Measurements from ENCODE around the gene TBL1XR1. TPM values are rescaled to one million over a fixed set of nuclear protein-coding genes. Genes with fewer than 3 reads are reported as not detected.
"Not testable (repeated sequence)": the region's sequence is repeated elsewhere in the genome, so short reads cannot be mapped to it uniquely, and the experiment has no call there.

The TBL1XR1 gene
- total RNA-seq, 1 experiment from 2014 or later = 192 TPM

- Histone ChIP-seq H3K4me3 (ENCODE audit: low read depth in 2 of 2, low read length in 2 of 2) (no peak overlapping the region), H3K27me3 (ENCODE audit: control insufficient read depth, insufficient read depth, low read length) (no peaks in the 10 kb centered on the region), H3K36me3 (ENCODE audit: control insufficient read depth, insufficient read depth, low read length) (no peaks in the 10 kb centered on the region), H3K4me1 (ENCODE audit: control insufficient read depth, insufficient read depth, low read length) (peaks cover 6% of the 10 kb centered on the region; the same call in 1 of the 2 replicates), H3K9me3 (ENCODE audit: control insufficient read depth, insufficient read depth, low read depth, low read length) (no peaks in the 10 kb centered on the region), H3K27ac (ENCODE audit: low read length) (no peak overlapping the region)
- no peak for DNase-seq (ENCODE audit: low read depth, low spot score)
- ChIA-PET POLR2A (no interaction called here), CTCF (no interaction called here)
- intact Hi-C loops (cut with micrococcal nuclease; ENCODE audit: unreplicated experiment) (no loop called here), in situ Hi-C loops (cut with HindIII; ENCODE audit: low pct_unique_long_range_greater_than_20kb, low sequenced_read_pairs) (no loop called here)
- no peak for ATAC-seq
- TSS peak; percentile 2 for BruUV-seq (replicated peaks)
- no peak for TF ChIP-seq CTCF (IDR thresholded peaks at IDR 0.05)
- TF ChIP-seq SIN3A (IDR thresholded peaks at IDR 0.05; ENCODE audit: borderline replicate concordance, insufficient read depth, low read depth, low read length) = no peak
- TF ChIP-seq POLR2AphosphoS5 (IDR thresholded peaks at IDR 0.05; ENCODE audit: low read depth, low read length) = no peak
- no peak for TF ChIP-seq TCF7L2 (IDR thresholded peaks at IDR 0.05; ENCODE audit: low read depth, low read length)
- TF ChIP-seq REST (IDR thresholded peaks at IDR 0.05; ENCODE audit: insufficient read depth in 1 of 2, low read depth in 2 of 2, low read length in 1 of 2) = no peak
These were observed 12.2 kb downstream of the TBL1XR1 start for GRCh38 chr3:177185035-177185574.

- BruUV-seq (replicated peaks); intact Hi-C loops (cut with micrococcal nuclease; ENCODE audit: unreplicated experiment); H3K27me3 ChIP-seq (ENCODE audit: control insufficient read depth, insufficient read depth, low read length); H3K27ac ChIP-seq (ENCODE audit: low read length); H3K9me3 ChIP-seq (ENCODE audit: control insufficient read depth, insufficient read depth, low read depth, low read length); CTCF ChIA-PET; H3K4me1 ChIP-seq (ENCODE audit: control insufficient read depth, insufficient read depth, low read length); in situ Hi-C loops (cut with HindIII; ENCODE audit: low pct_unique_long_range_greater_than_20kb, low sequenced_read_pairs); DNase-seq (ENCODE audit: low read depth, low spot score); H3K4me3 ChIP-seq (ENCODE audit: low read depth in 2 of 2, low read length in 2 of 2); ATAC-seq; H3K36me3 ChIP-seq (ENCODE audit: control insufficient read depth, insufficient read depth, low read length): not testable (repeated sequence)
- POLR2A ChIA-PET = interaction anchor here (0.6 kb wide), 1 partner anchor 25 kb away, joined by 3 read pairs; no protein-coding TSS in a partner anchor
These were observed 12.7 kb downstream of the TBL1XR1 start for GRCh38 chr3:177184602-177185001.

- H3K27me3 ChIP-seq (ENCODE audit: control insufficient read depth, insufficient read depth, low read length) = no peaks in the 10 kb centered on the region
- POLR2A ChIA-PET = no interaction called here
- no peak overlapping the region for H3K4me3 ChIP-seq (ENCODE audit: low read depth in 2 of 2, low read length in 2 of 2)
- H3K9me3 ChIP-seq (ENCODE audit: control insufficient read depth, insufficient read depth, low read depth, low read length) = no peaks in the 10 kb centered on the region
- H3K27ac ChIP-seq (ENCODE audit: low read length) = peak overlapping the region; percentile 25; the same call in 1 of the 2 replicates
- no peak for DNase-seq (ENCODE audit: low read depth, low spot score)
- CTCF ChIA-PET = no interaction called here
- no peaks in the 10 kb centered on the region for H3K36me3 ChIP-seq (ENCODE audit: control insufficient read depth, insufficient read depth, low read length)
- TF ChIP-seq TCF7L2 (IDR thresholded peaks at IDR 0.05; ENCODE audit: low read depth, low read length) = no peak
- TF ChIP-seq SIN3A (IDR thresholded peaks at IDR 0.05; ENCODE audit: borderline replicate concordance, insufficient read depth, low read depth, low read length) = no peak
- TF ChIP-seq REST (IDR thresholded peaks at IDR 0.05; ENCODE audit: insufficient read depth in 1 of 2, low read depth in 2 of 2, low read length in 1 of 2) = no peak
- no peak for TF ChIP-seq CTCF (IDR thresholded peaks at IDR 0.05)
- no peak for TF ChIP-seq POLR2AphosphoS5 (IDR thresholded peaks at IDR 0.05; ENCODE audit: low read depth, low read length)
- BruUV-seq (replicated peaks) = no TSS peak
- intact Hi-C loops (cut with micrococcal nuclease; ENCODE audit: unreplicated experiment) (no loop called here), in situ Hi-C loops (cut with HindIII; ENCODE audit: low pct_unique_long_range_greater_than_20kb, low sequenced_read_pairs) (no loop called here)
- no peak for ATAC-seq
- H3K4me1 ChIP-seq (ENCODE audit: control insufficient read depth, insufficient read depth, low read length) = peaks cover 21% of the 10 kb centered on the region
These were observed 14.9 kb downstream of the TBL1XR1 start for GRCh38 chr3:177182352-177182751.

Measured in Panc1 (cell line).